Smooth muscle cell (in vitro differentiated cells): ENCODE data around the gene TRIM4. TPM values are rescaled to one million over a fixed set of nuclear protein-coding genes. Genes with fewer than 3 reads are reported as not detected.
"Not testable (repeated sequence)": the region's sequence is repeated elsewhere in the genome, so short reads cannot be mapped to it uniquely, and the experiment has no call there.

ENCODE experiments used
- DNase-seq: peaks from one replicate; lab custom pipeline; 2025; ENCODE audit not compliant: unreplicated experiment; lab: John Stamatoyannopoulos, UW
- H2AFZ ChIP-seq: fragments of 200-600 bp; sonication (generic); 2 replicates; pipeline ENCODE4 v1.6.0; 2016; ENCODE audit warnings: antibody characterized with exemption, low read depth, mild to moderate bottlenecking
- H3F3A ChIP-seq: fragments of 200-600 bp; sonication (generic); 2 replicates; pipeline ENCODE4 v1.6.0; 2017; ENCODE audit warnings: antibody characterized with exemption, low read depth
- H3K27ac ChIP-seq: fragments of 200-600 bp; sonication (generic); 2 replicates; pipeline ENCODE4 v1.5.1; 2016; ENCODE audit warnings: low read depth, mild to moderate bottlenecking
- H3K27me3 ChIP-seq: fragments of 200-600 bp; sonication (generic); 2 replicates; pipeline ENCODE4 v1.6.1; 2016; ENCODE audit warnings: low read depth, mild to moderate bottlenecking
- H3K36me3 ChIP-seq: fragments of 200-600 bp; sonication (generic); 2 replicates; pipeline ENCODE4 v1.5.1; 2016; ENCODE audit warnings: low read depth
- H3K4me1 ChIP-seq: fragments of 200-600 bp; sonication (generic); 2 replicates; pipeline ENCODE4 v1.5.1; 2016; ENCODE audit warnings: low read depth
- H3K4me2 ChIP-seq: fragments of 200-600 bp; sonication (generic); 2 replicates; pipeline ENCODE4 v1.6.0; 2016; ENCODE audit warnings: mild to moderate bottlenecking
- H3K4me3 ChIP-seq: fragments of 200-600 bp; sonication (generic); 2 replicates; pipeline ENCODE4 v1.5.1; 2016; ENCODE audit warnings: mild to moderate bottlenecking
- H3K79me2 ChIP-seq: fragments of 200-600 bp; sonication (generic); 2 replicates; pipeline ENCODE4 v1.6.0; 2016; ENCODE audit warnings: low read depth, mild to moderate bottlenecking
- H3K9ac ChIP-seq: fragments of 200-600 bp; sonication (generic); 2 replicates; pipeline ENCODE4 v1.6.0; 2016; ENCODE audit warnings: low read depth
- H3K9me3 ChIP-seq: fragments of 200-600 bp; sonication (generic); replicated peaks from 2 replicates; pipeline ENCODE4 v1.5.1; 2016; ENCODE audit warnings: low read depth
- H4K20me1 ChIP-seq: fragments of 200-600 bp; sonication (generic); 2 replicates; pipeline ENCODE4 v1.6.0; 2016; ENCODE audit warnings: low read depth
- WGBS: methylation state at CpG from one replicate; pipeline ENCODE4 v1.1.7; 2016; ENCODE audit warnings: low lambda C conversion rate; 5-methylcytosine and 5-hydroxymethylcytosine counted together
- polyA plus RNA-seq: library from polyadenylated mRNA; unstranded; fragments of >200 nt; fragmentation: Nextera tagmentation; extraction: Ambion mirVana; gene quantifications from 2 replicates; pipeline ENCODE4 v1.2.1, GENCODE V29; 2016
- total RNA-seq: library from RNA; depleted of rRNA; stranded (reverse); fragments of >200 nt; gene quantifications from 2 replicates; pipeline ENCODE4 v1.2.3, GENCODE V29; 2014
- TF ChIP-seq, protein P1 (sequence below): fragments of 200-600 bp; sonication (generic); IDR thresholded peaks from 2 replicates; pipeline ENCODE4 v1.5.1; 2017; ENCODE audit warnings: borderline replicate concordance, mild to moderate bottlenecking, antibody characterized with exemption; ENCODE audit not compliant: insufficient read depth, poor library complexity, severe bottlenecking

TRIM4 gene, protein sequence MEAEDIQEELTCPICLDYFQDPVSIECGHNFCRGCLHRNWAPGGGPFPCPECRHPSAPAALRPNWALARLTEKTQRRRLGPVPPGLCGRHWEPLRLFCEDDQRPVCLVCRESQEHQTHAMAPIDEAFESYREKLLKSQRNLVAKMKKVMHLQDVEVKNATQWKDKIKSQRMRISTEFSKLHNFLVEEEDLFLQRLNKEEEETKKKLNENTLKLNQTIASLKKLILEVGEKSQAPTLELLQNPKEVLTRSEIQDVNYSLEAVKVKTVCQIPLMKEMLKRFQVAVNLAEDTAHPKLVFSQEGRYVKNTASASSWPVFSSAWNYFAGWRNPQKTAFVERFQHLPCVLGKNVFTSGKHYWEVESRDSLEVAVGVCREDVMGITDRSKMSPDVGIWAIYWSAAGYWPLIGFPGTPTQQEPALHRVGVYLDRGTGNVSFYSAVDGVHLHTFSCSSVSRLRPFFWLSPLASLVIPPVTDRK
- total RNA-seq, result not detected in 2 replicates
- not detected in 2 replicates for polyA plus RNA-seq

DNA sequence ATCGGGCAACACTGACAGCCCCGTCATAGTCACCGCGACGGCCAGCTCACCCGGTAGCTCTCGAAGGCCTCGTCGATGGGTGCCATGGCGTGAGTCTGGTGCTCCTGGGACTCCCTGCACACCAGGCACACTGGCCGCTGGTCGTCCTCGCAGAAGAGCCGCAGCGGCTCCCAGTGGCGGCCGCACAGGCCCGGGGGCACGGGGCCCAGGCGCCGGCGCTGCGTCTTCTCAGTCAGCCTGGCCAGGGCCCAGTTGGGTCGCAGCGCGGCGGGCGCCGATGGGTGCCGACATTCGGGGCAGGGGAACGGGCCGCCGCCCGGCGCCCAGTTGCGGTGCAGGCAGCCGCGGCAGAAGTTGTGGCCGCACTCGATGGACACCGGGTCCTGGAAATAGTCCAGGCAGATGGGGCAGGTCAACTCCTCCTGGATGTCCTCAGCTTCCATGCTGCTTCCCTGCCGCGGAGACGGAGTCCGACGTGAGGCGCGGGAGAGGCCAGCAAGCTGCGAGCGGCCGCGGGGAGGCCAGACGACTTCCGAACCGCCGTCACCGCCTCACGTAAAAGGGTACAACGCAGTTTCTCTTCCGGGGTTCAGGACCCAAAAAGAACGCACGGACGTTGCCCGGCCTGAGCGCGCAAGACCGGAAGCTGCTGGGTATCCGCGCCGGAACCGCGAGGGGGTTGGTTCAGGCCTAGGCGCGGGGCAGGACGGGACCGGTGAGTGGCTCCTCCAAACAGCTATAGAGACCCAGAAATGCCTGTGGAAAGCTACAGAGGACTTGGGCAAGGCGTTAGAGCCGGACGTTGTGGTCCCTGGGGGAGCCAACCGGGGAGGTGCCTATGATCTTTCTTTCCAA lies at the start of gene TRIM4:
TRIM4 (minus strand) TSS at position 572 of the 855 bp plus-strand sequence; CDS start at position 443, 129 bp downstream.
- Histone ChIP-seq H2AFZ (no peak within 1 kb of the TSS), H3F3A (no peaks in the 10 kb centered on the region), H3K9me3 (no peaks in the 10 kb centered on the region), H3K79me2 (no peaks in the 10 kb centered on the region), H3K4me3 (no peak within 1 kb of the TSS), H3K4me1 (no peaks in the 10 kb centered on the region), H3K4me2 (no peak within 1 kb of the TSS), H3K27ac (no peak within 1 kb of the TSS), H3K27me3 (no peaks in the 10 kb centered on the region), H3K9ac (no peak within 1 kb of the TSS), H3K36me3 (no peaks in the 10 kb centered on the region), H4K20me1 (no peaks in the 10 kb centered on the region)
- TF ChIP-seq, protein P1, sequence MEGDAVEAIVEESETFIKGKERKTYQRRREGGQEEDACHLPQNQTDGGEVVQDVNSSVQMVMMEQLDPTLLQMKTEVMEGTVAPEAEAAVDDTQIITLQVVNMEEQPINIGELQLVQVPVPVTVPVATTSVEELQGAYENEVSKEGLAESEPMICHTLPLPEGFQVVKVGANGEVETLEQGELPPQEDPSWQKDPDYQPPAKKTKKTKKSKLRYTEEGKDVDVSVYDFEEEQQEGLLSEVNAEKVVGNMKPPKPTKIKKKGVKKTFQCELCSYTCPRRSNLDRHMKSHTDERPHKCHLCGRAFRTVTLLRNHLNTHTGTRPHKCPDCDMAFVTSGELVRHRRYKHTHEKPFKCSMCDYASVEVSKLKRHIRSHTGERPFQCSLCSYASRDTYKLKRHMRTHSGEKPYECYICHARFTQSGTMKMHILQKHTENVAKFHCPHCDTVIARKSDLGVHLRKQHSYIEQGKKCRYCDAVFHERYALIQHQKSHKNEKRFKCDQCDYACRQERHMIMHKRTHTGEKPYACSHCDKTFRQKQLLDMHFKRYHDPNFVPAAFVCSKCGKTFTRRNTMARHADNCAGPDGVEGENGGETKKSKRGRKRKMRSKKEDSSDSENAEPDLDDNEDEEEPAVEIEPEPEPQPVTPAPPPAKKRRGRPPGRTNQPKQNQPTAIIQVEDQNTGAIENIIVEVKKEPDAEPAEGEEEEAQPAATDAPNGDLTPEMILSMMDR, result no peak
- WGBS, result 98% methylated on average over 81 of the region's 81 CpGs
- DNase-seq, result no peak

DNA sequence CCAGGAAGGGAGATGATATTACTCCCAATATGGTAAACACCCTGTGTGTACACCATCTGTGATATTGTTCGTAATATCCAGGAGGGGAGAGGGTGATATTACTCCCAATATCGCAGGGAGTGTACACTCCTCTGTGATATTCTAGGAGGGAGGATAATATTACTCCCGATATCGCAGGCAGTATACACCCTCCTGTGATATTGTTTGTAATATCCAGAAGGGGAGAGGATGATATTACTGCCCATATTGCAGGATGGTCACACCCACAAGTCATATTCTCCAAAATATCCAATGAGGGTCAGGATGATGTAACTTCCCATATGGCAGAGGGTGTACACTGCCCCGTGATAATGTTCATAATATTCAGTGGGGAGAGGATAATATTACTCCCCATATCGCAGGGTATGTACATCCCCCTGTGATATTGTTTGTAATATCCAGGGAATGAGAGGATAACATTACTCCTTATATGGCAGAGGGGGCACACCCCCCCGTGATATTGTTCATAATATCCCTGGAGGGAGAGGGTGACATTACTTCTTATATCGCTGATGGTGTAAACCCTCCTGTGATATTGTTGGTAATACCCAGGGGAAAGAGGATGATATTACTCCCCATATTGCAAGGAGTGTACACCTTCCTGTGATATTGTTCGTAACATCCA lies 39.4 kb upstream of the TRIM4 start:
- H4K20me1 ChIP-seq, result no peaks in the 10 kb centered on the region
- no peak for DNase-seq
- no peak overlapping the region for H2AFZ ChIP-seq
- no peaks in the 10 kb centered on the region for H3K79me2 ChIP-seq
- H3K36me3 ChIP-seq, result no peaks in the 10 kb centered on the region
- TF ChIP-seq, protein P1, result no peak
- no peaks in the 10 kb centered on the region for H3F3A ChIP-seq
- no peaks in the 10 kb centered on the region for H3K9me3 ChIP-seq
- H3K9ac ChIP-seq, result no peak overlapping the region
- H3K4me1 ChIP-seq, result no peaks in the 10 kb centered on the region
- H3K4me3 ChIP-seq, result no peak overlapping the region
- no peak overlapping the region for H3K4me2 ChIP-seq
- no peak overlapping the region for H3K27ac ChIP-seq
- peaks cover 25% of the 10 kb centered on the region for H3K27me3 ChIP-seq
- WGBS, result 86% methylated on average over 9 of the region's 9 CpGs

DNA sequence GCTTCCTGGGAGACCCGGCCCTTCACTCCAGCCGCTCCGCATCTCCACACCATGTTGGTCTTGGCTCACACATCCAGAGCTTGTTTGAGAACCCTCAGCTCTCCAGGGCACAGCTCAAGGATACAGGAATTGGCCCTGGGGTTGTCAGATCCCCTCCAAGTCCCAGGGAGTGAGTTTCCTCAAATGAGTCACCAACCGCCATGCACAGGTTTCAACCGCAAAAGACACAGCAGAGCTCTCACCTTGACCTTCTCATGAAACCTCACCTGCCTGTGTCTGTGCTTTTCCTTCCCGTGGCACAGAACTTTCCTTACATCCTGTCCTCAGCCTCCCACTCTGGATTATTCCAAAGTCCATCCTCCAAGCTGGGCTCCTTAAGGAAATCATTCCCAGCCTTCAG lies 35.9 kb upstream of the TRIM4 start:
- Histone ChIP-seq H3F3A (no peaks in the 10 kb centered on the region), H3K4me2 (no peak overlapping the region), H3K4me3 (no peak overlapping the region), H3K79me2 (no peaks in the 10 kb centered on the region), H4K20me1 (no peaks in the 10 kb centered on the region), H3K9ac (no peak overlapping the region), H3K27me3 (peaks cover 8% of the 10 kb centered on the region), H3K9me3 (no peaks in the 10 kb centered on the region), H2AFZ (no peak overlapping the region), H3K4me1 (no peaks in the 10 kb centered on the region), H3K36me3 (no peaks in the 10 kb centered on the region), H3K27ac (no peak overlapping the region)
- WGBS, result 94% methylated on average over 6 of the region's 6 CpGs
- no peak for DNase-seq
- TF ChIP-seq, protein P1, result no peak

DNA sequence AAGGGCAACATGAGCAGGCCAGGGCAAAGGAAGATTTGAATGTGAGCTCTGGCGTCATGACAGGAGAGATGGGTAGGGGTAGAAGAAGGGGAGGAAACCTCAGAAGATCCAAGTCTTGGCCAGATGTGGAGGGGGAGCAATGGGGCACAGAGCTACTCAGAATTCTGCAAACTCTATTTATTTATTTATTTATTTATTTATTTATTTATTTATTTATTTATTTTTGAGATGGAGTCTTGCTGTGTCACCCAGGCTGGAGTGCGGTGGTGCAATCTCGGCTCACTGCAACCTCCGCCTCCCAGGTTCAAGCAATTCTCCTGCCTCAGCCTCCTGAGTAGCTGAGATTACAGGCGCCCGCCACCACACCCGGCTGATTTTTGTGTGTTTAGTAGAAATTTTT lies 35.3 kb upstream of the TRIM4 start:
- H3K9me3 ChIP-seq, H2AFZ ChIP-seq, H3K4me1 ChIP-seq, H3K36me3 ChIP-seq, DNase-seq, H3K27me3 ChIP-seq, H3K27ac ChIP-seq, H3K9ac ChIP-seq, H3K4me3 ChIP-seq, H3K4me2 ChIP-seq, H3F3A ChIP-seq, H4K20me1 ChIP-seq, H3K79me2 ChIP-seq: not testable (repeated sequence)
- 96% methylated on average over 7 of the region's 7 CpGs for WGBS
